Femur (tissue), 1 donor: ENCODE measurements around the gene NKAIN2.
"Not testable (repeated sequence)": the region's sequence is repeated elsewhere in the genome, so short reads cannot be mapped to it uniquely, and the experiment has no call there.

Source experiments
- DNase-seq: peaks from one replicate; pipeline ENCODE4 v3.0.0-alpha.2; 2017

Gene NKAIN2

GRCh38 chr6:124119596-124119995, 315.9 kb downstream of the NKAIN2 start:
- DNase-seq = peak; percentile 53

- DNase-seq = no peak
Observed at GRCh38 chr6:124123617-124124209, 320.0 kb downstream of the NKAIN2 start.

- no peak for DNase-seq
Observed at GRCh38 chr6:124131259-124131658, 327.6 kb downstream of the NKAIN2 start.

- DNase-seq = no peak
Observed at GRCh38 chr6:124131779-124132178, 328.1 kb downstream of the NKAIN2 start.

- no peak for DNase-seq
Observed at GRCh38 chr6:124132256-124132655, 328.6 kb downstream of the NKAIN2 start.

- DNase-seq = no peak
Observed at GRCh38 chr6:124142852-124143251, 339.2 kb downstream of the NKAIN2 start.

- no peak for DNase-seq
Observed at GRCh38 chr6:124143435-124143834, 339.8 kb downstream of the NKAIN2 start.

- DNase-seq = no peak
Observed at GRCh38 chr6:124147621-124148020, 344.0 kb downstream of the NKAIN2 start.

- DNase-seq = no peak
Observed at GRCh38 chr6:124148236-124148957, 344.7 kb downstream of the NKAIN2 start.

GRCh38 chr6:124149646-124150045, 346.0 kb downstream of the NKAIN2 start:
- no peak for DNase-seq

GRCh38 chr6:124158024-124158423, 354.4 kb downstream of the NKAIN2 start:
- DNase-seq = no peak

- DNase-seq = no peak
Observed at GRCh38 chr6:124163676-124164075, 360.0 kb downstream of the NKAIN2 start.

GRCh38 chr6:124164343-124164742, 360.7 kb downstream of the NKAIN2 start:
- no peak for DNase-seq

- not testable (repeated sequence) for DNase-seq
Observed at GRCh38 chr6:124167249-124167648, 363.6 kb downstream of the NKAIN2 start.

- no peak for DNase-seq
Observed at GRCh38 chr6:124190256-124190655, 386.6 kb downstream of the NKAIN2 start.

GRCh38 chr6:124193132-124193531, 389.5 kb downstream of the NKAIN2 start:
- DNase-seq = no peak

GRCh38 chr6:124197148-124197547, 393.5 kb downstream of the NKAIN2 start:
- no peak for DNase-seq

GRCh38 chr6:124199286-124199685, 395.6 kb downstream of the NKAIN2 start:
- no peak for DNase-seq

- no peak for DNase-seq
Observed at GRCh38 chr6:124200661-124201060, 397.0 kb downstream of the NKAIN2 start.

- DNase-seq = no peak
Observed at GRCh38 chr6:124203101-124203811, 399.6 kb downstream of the NKAIN2 start.

- no peak for DNase-seq
Observed at GRCh38 chr6:124203812-124204167, 400.1 kb downstream of the NKAIN2 start.

- DNase-seq = no peak
Observed at GRCh38 chr6:124205921-124206320, 402.3 kb downstream of the NKAIN2 start.

GRCh38 chr6:124223611-124224345, 420.1 kb downstream of the NKAIN2 start:
- no peak for DNase-seq
